B cell (primary cell): ENCODE results near the gene ZNF23.

Source experiments
- EZH2 ChIP-seq: IDR thresholded peaks from 2 replicates; pipeline ENCODE4 v1.6.1; 2012; ENCODE audit warnings: borderline replicate concordance, low read depth, mild to moderate bottlenecking, moderate library complexity, low read length; ENCODE audit not compliant: insufficient read depth, poor library complexity, severe bottlenecking
- TF ChIP-seq, protein P1 (sequence below): fragments of 200-600 bp; IDR thresholded peaks from one replicate; pipeline ENCODE4 v1.8.0; 2022; ENCODE audit warnings: antibody characterized with exemption, mild to moderate bottlenecking

DNA sequence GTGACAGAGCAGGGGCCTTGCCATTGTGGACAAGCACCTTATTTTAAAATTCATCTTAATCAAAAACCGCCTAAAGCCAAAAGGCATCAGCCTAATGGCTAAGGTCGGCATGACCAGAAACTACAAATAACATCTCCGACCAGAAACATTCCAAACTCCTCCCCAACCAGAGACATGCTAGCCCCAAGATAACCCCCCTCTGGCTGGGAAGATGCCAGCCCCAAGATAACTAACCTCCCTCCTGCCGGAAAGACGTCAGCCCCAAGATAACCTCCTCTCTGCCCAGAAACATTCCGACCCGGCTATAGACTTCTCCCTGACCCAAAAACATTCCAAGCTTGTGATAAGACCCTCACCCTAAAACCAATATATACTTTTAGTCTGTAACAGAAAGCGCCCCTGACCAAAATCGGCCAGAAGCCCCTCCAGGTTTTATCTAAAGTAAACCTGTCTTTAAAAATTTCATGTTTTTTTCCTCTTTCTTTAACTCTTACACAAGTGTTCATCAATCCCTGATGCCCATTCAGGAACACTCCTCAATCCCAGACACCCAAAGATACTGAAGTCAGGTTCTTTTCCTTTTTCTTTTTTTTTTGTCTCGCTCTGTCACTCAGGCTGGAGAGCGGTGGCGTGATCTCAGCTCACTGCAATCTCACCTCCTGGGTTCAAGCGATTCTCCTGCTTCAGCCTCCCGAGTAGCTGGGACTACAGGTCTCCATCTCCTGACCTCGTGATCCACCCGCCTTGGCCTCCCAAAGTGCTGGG is 52.9 kb downstream of the ZNF23 start:
- TF ChIP-seq, protein P1, sequence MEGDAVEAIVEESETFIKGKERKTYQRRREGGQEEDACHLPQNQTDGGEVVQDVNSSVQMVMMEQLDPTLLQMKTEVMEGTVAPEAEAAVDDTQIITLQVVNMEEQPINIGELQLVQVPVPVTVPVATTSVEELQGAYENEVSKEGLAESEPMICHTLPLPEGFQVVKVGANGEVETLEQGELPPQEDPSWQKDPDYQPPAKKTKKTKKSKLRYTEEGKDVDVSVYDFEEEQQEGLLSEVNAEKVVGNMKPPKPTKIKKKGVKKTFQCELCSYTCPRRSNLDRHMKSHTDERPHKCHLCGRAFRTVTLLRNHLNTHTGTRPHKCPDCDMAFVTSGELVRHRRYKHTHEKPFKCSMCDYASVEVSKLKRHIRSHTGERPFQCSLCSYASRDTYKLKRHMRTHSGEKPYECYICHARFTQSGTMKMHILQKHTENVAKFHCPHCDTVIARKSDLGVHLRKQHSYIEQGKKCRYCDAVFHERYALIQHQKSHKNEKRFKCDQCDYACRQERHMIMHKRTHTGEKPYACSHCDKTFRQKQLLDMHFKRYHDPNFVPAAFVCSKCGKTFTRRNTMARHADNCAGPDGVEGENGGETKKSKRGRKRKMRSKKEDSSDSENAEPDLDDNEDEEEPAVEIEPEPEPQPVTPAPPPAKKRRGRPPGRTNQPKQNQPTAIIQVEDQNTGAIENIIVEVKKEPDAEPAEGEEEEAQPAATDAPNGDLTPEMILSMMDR: no peak
- no peak for TF ChIP-seq EZH2
